PC-3 (cell line): ENCODE measurements around the gene JPT2.

Source experiments
- CTCF ChIP-seq: fragments of 300-600 bp; sonication (generic); conservative IDR thresholded peaks from 2 replicates; pipeline ENCODE4 v1.5.1; 2017; ENCODE audit warnings: antibody characterized with exemption, low read depth, mild to moderate bottlenecking, low read length
- EZH2 ChIP-seq: fragments of 300-600 bp; sonication (generic); IDR thresholded peaks from one replicate; pipeline ENCODE4 v1.6.1; 2017; ENCODE audit warnings: antibody characterized with exemption, mild to moderate bottlenecking, low read length; ENCODE audit not compliant: unreplicated experiment
- EZH2phosphoT487 ChIP-seq: fragments of 300-600 bp; sonication (generic); IDR thresholded peaks from 2 replicates; pipeline ENCODE4 v1.6.1; 2018; ENCODE audit warnings: mild to moderate bottlenecking, antibody characterized with exemption, low read length, borderline replicate concordance

GRCh38 chr16:1740234-1740633 lies 62.2 kb downstream of the JPT2 start:
- TF ChIP-seq EZH2phosphoT487: no peak
- TF ChIP-seq CTCF: no peak
- TF ChIP-seq EZH2: no peak
